K562 (cell line): ENCODE results near the gene ZNF837. TPM values are rescaled to one million over a fixed set of nuclear protein-coding genes. Genes with fewer than 3 reads are reported as not detected.

Experiments used
- ATAC-seq: fragments of 200-7000 bp; cut with Tn5 transposase; 3 replicates; pipeline ENCODE4 v1.9.1; 2020; ENCODE audit warnings: moderate library complexity
- BruUV-seq: library from RNA; stranded (reverse); fragments of 400-500 nt; replicated peaks from 2 replicates; lab custom pipeline; 2021; lab: Mats Ljungman, UMichigan
- CTCF ChIA-PET: fragments of 300-600 bp; formaldehyde crosslinking; extraction: SDS; loops from one replicate; lab custom pipeline; 2021; ENCODE audit warnings: low intra/inter-chr PET ratio; lab: Yijun Ruan, JAX
- POLR2A ChIA-PET: fragments of 300-600, 350-650 bp; sonication (Branson Sonifier 250); formaldehyde crosslinking; extraction: SDS; loops from one replicate; lab custom pipeline; 2021; ENCODE audit warnings: antibody characterized with exemption, inconsistent platforms; lab: Yijun Ruan, JAX
- DNase-seq, 4 experiments: peaks; one replicate each; pipeline versions ENCODE4 v3.0.0 to v3.0.0-alpha.2; 2011 to 2018; ENCODE audit warnings: low spot score in 3 of 4, mixed read lengths in 3 of 4; ENCODE audit errors: extremely low read depth in 1 of 4
- FAIRE-seq: peaks from 2 replicates; lab custom pipeline; 2011; peaks lifted over from hg19 to GRCh38; lab: Jason Lieb, UNC
- H2AFZ ChIP-seq: 2 replicates; pipeline ENCODE4 v1.6.0; 2011; ENCODE audit warnings: low read depth, low read length, control low read depth, inconsistent platforms
- H3K27ac ChIP-seq: fragments of 200-600 bp; 3 replicates; pipeline ENCODE4 v1.8.0; 2011; ENCODE audit warnings: low read depth, mild to moderate bottlenecking, control low read depth, inconsistent platforms, low read length, moderate library complexity, mixed read lengths; ENCODE audit errors: extremely low read depth
- H3K27me3 ChIP-seq, 2 experiments: fragments of 300-600 bp in 1 of 2; 2 replicates in 1 of 2; 3 replicates in 1 of 2; pipeline versions ENCODE4 v1.6.0 to v1.8.0; 2011; ENCODE audit warnings: inconsistent platforms in 2 of 2, low read length in 2 of 2, mild to moderate bottlenecking in 1 of 2, mixed read lengths in 1 of 2, moderate library complexity in 1 of 2; ENCODE audit not compliant: control insufficient read depth in 2 of 2, insufficient read depth in 2 of 2
- H3K36me3 ChIP-seq: fragments of 300-600 bp; 3 replicates; pipeline ENCODE4 v1.8.0; 2011; ENCODE audit warnings: mild to moderate bottlenecking, low read length, inconsistent platforms; ENCODE audit not compliant: control insufficient read depth, insufficient read depth
- H3K4me1 ChIP-seq, 2 experiments: fragments of 200-600 bp in 1 of 2; replicated peaks in 1 of 2; 2 replicates in 1 of 2; 3 replicates in 1 of 2; pipeline versions ENCODE4 v1.5.1 to v1.8.0; 2011; ENCODE audit warnings: inconsistent platforms in 2 of 2, low read length in 2 of 2, mild to moderate bottlenecking in 1 of 2, mixed read lengths in 1 of 2, moderate library complexity in 1 of 2; ENCODE audit not compliant: control insufficient read depth in 2 of 2, insufficient read depth in 2 of 2
- H3K4me2 ChIP-seq: 2 replicates; pipeline ENCODE4 v1.6.1; 2011; ENCODE audit warnings: low read length, control low read depth, inconsistent platforms, mixed read lengths; ENCODE audit not compliant: insufficient read depth
- H3K4me3 ChIP-seq: fragments of 200-600 bp; sonication (generic), shearing (Covaris generic); 2 replicates; pipeline ENCODE4 v1.5.1; 2016; ENCODE audit warnings: control low read depth, inconsistent platforms
- H3K79me2 ChIP-seq: fragments of 200-600 bp; 3 replicates; pipeline ENCODE4 v1.8.0; 2011; ENCODE audit warnings: low read length, inconsistent platforms; ENCODE audit not compliant: control insufficient read depth, insufficient read depth
- H3K9ac ChIP-seq, 2 experiments: 2 replicates each; pipeline versions ENCODE4 v1.6.0 to v1.6.1; 2011; ENCODE audit warnings: low read depth in 2 of 2, low read length in 2 of 2, control low read depth in 1 of 2, inconsistent platforms in 1 of 2, mild to moderate bottlenecking in 1 of 2, mixed read lengths in 1 of 2; ENCODE audit not compliant: insufficient read depth in 1 of 2
- H3K9me1 ChIP-seq: one replicate; pipeline ENCODE4 v1.6.0; 2011; ENCODE audit warnings: inconsistent platforms, mild to moderate bottlenecking, low read length, moderate library complexity; ENCODE audit not compliant: control insufficient read depth, insufficient read depth
- H3K9me3 ChIP-seq: replicated peaks from 2 replicates; pipeline ENCODE4 v1.5.1; 2011; ENCODE audit warnings: low read depth, low read length, inconsistent platforms; ENCODE audit not compliant: control insufficient read depth, insufficient read depth
- H4K20me1 ChIP-seq: replicated peaks from 2 replicates; pipeline ENCODE4 v1.6.1; 2011; ENCODE audit warnings: low read length, inconsistent platforms, mixed read lengths; ENCODE audit not compliant: control insufficient read depth, insufficient read depth
- CUX1 ChIP-seq: fragments of 200-800 bp; sonication (Bioruptor generic); IDR thresholded peaks from 2 replicates; pipeline ENCODE4 v1.6.1; 2016; ENCODE audit warnings: missing genetic modification characterization, missing compliant biosample characterization
- ETV5 ChIP-seq: sonication (generic); formaldehyde crosslinking; IDR thresholded peaks from 2 replicates; pipeline ENCODE4 v1.4.0; 2020; ENCODE audit warnings: low read depth, mild to moderate bottlenecking, missing genetic modification reagents
- FOXJ3 ChIP-seq: sonication (generic); formaldehyde crosslinking; IDR thresholded peaks from 2 replicates; pipeline ENCODE4 v1.4.0; 2020; ENCODE audit warnings: mild to moderate bottlenecking, missing genetic modification reagents
- FOXM1 ChIP-seq, 2 experiments: fragments of 450-650 bp in 1 of 2; sonication (generic) in 1 of 2; formaldehyde crosslinking in 1 of 2; IDR thresholded peaks; 2 replicates each; pipeline versions ENCODE4 v1.6.1 to v1.9.0; 2017 to 2022; ENCODE audit warnings: low read depth in 2 of 2, mild to moderate bottlenecking in 2 of 2, missing genetic modification reagents in 1 of 2, moderate library complexity in 1 of 2
- JUNB ChIP-seq: fragments of 450-650 bp; formaldehyde crosslinking; conservative IDR thresholded peaks from 2 replicates; pipeline ENCODE4 v1.4.0; 2020; ENCODE audit warnings: mild to moderate bottlenecking
- RBM14 ChIP-seq: fragments of 200-400 bp; formaldehyde crosslinking; IDR thresholded peaks from 2 replicates; pipeline ENCODE4 v1.6.1; 2018; ENCODE audit warnings: low read depth, mild to moderate bottlenecking, low read length, moderate library complexity, borderline replicate concordance; ENCODE audit not compliant: insufficient read depth
- STAG1 ChIP-seq: sonication (generic); formaldehyde crosslinking; IDR thresholded peaks from 2 replicates; pipeline ENCODE4 v1.5.0; 2020; ENCODE audit warnings: missing genetic modification reagents, borderline replicate concordance
- ZBTB33 ChIP-seq: sonication (generic); formaldehyde crosslinking; IDR thresholded peaks from 2 replicates; pipeline ENCODE4 v1.8.1; 2023; ENCODE audit warnings: mild to moderate bottlenecking, missing genetic modification reagents
- ZNF384 ChIP-seq: IDR thresholded peaks from 2 replicates; pipeline ENCODE4 v1.6.1; 2012; ENCODE audit warnings: low read depth, low read length, improper control_type of control experiment
- WGBS: fragments of 100-300 bp; shearing (Covaris generic); methylation state at CpG from one replicate; pipeline ENCODE4 v1.1.6; 2016; ENCODE audit warnings: low coverage, mixed read lengths; ENCODE audit not compliant: insufficient coverage; ENCODE audit errors: missing lambda C conversion rate; 5-methylcytosine and 5-hydroxymethylcytosine counted together
- in situ Hi-C: fragments of 300-500 bp; cut with MboI; formaldehyde crosslinking; loops from 4 replicates; pipeline ENCODE4 v1.15.0; 2018; ENCODE audit warnings: inconsistent platforms, mixed read lengths
- intact Hi-C: fragments of 100-400 bp; cut with micrococcal nuclease; formaldehyde crosslinking; loops from 2 replicates; pipeline ENCODE4 v1.14.2; 2022
- polyA plus RNA-seq, 8 experiments: library from polyadenylated mRNA; depleted of rRNA in 4 of 8; stranded (reverse) in 5 of 8; unstranded in 3 of 8; fragments of >200 nt; fragmentation: Nextera tagmentation in 2 of 8; fragmentation: Illumina TruSeq in 1 of 8; extraction: Ambion mirVana in 2 of 8; extraction: Trizol in 1 of 8; gene quantifications; 2 replicates each; pipeline versions ENCODE4 v1.2.1 to v1.2.3, GENCODE V29; 2011 to 2014; ENCODE audit warnings: inconsistent platforms in 1 of 8, missing spikeins in 1 of 8
- total RNA-seq, 7 experiments: library from RNA; depleted of rRNA in 6 of 7; stranded (reverse); fragments of >200 nt in 6 of 7; fragmentation: Illumina TruSeq in 2 of 7; extraction: Trizol in 2 of 7; gene quantifications; 2 replicates each; pipeline versions ENCODE4 v1.2.1 to v1.2.3, GENCODE V29; 2011 to 2021; ENCODE audit warnings: low replicate concordance in 1 of 7

ZNF837 gene
- total and polyA plus RNA-seq, 9 of the 15 experiments (the other 6 are each of a cell fraction or from before 2014, with no cell fraction given): 0.11 to 2.1 (median 0.57) TPM; not detected in 4

- 91% methylated on average over 41 of the region's 84 CpGs for WGBS
- BruUV-seq: no TSS peak
- DNase-seq: no peak
These were observed 30.6 kb downstream of the ZNF837 start for GRCh38 chr19:58350001-58350861.

More at GRCh38 chr19:58350001-58350861, 30.6 kb downstream of the ZNF837 start:
- ATAC-seq (no peak), FAIRE-seq (no peak)
- Histone ChIP-seq H3K9me3 (no peaks in the 10 kb centered on the region), H3K27me3 (no peaks in the 10 kb centered on the region), H3K36me3 (no peaks in the 10 kb centered on the region), H2AFZ (no peak overlapping the region), H3K9ac (no peak overlapping the region), H4K20me1 (no peaks in the 10 kb centered on the region), H3K79me2 (no peaks in the 10 kb centered on the region), H3K4me1 (peaks cover 5 to 25% of the 10 kb centered on the region in 2 experiments; a peak in 4 of 5 replicates), H3K4me3 (no peak overlapping the region), H3K9me1 (no peaks in the 10 kb centered on the region), H3K27ac (no peak overlapping the region), H3K4me2 (no peak overlapping the region)
- intact Hi-C loops (no loop called here), in situ Hi-C loops (no loop called here)
- TF ChIP-seq ZNF384 (no peak), ETV5 (CRISPR knock-in tag) (no peak), STAG1 (CRISPR knock-in tag) (no peak), FOXJ3 (no peak), JUNB (CRISPR knock-in tag) (no peak), FOXM1 (IDR thresholded peaks at IDR 0.05; ENCODE audit: low read depth) (no peak), FOXM1 (CRISPR knock-in tag; IDR thresholded peaks at IDR 0.05; ENCODE audit: low read depth) (no peak), CUX1 (CRISPR knock-in tag) (no peak), RBM14 (no peak), ZBTB33 (CRISPR knock-in tag) (peak; percentile 84)
- ChIA-PET POLR2A (interaction anchor here (3.6 kb wide), 1 partner anchor 12 kb away, joined by 20 read pairs; the partner anchor contains the start of gene ZNF497), CTCF (interaction anchor here (0.6 kb wide), 1 partner anchor 10 kb away, joined by 3 read pairs; no protein-coding TSS in a partner anchor)
